GM18499 (cell line): Measurements from ENCODE around the gene CADPS2.
"Not testable (repeated sequence)": the region's sequence is repeated elsewhere in the genome, so short reads cannot be mapped to it uniquely, and the experiment has no call there.

ENCODE experiments used
- ATAC-seq: cut with Tn5 transposase; IDR thresholded peaks from one replicate; pipeline ENCODE4 v1.9.1; 2021; ENCODE audit warnings: moderate number of reproducible peaks; ENCODE audit not compliant: insufficient read depth, unreplicated experiment

CADPS2 gene

DNA sequence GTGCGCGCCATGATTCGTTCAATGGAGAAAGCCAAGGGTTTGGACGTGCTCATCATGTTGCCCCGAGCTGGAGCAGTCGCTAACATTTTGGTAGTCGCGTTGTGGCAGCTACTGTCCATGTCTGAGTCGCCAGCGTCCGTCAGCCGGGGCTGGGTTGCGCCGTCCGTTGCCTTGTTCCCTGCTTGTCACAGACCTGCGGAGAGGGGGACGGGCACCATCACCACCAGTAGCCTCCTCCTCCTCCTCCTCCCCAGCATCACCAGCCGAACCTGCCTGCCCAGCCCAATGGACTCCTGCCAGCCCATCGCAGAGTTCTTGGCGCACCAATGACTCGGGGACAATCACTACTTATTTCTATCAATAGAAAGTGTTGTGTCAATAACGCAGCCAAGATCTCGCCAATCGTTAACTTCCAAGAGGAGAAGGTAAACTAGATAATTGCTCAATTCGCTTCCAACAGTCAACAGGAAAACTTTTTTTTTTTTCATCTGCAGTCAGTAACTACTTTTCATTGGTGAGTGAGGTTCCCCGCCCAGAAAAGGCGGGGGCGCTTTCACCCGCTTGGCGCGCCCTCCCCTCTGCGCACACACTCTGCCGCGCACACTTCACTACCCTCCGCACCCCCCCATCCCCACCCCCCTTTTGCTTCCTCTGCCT is 581.8 kb downstream of the CADPS2 start, which contains the start of gene FEZF1:
FEZF1 (minus strand) TSS at position 432 of the 657 bp plus-strand sequence; CDS start at position 119, 313 bp downstream.
- no peak for ATAC-seq

DNA sequence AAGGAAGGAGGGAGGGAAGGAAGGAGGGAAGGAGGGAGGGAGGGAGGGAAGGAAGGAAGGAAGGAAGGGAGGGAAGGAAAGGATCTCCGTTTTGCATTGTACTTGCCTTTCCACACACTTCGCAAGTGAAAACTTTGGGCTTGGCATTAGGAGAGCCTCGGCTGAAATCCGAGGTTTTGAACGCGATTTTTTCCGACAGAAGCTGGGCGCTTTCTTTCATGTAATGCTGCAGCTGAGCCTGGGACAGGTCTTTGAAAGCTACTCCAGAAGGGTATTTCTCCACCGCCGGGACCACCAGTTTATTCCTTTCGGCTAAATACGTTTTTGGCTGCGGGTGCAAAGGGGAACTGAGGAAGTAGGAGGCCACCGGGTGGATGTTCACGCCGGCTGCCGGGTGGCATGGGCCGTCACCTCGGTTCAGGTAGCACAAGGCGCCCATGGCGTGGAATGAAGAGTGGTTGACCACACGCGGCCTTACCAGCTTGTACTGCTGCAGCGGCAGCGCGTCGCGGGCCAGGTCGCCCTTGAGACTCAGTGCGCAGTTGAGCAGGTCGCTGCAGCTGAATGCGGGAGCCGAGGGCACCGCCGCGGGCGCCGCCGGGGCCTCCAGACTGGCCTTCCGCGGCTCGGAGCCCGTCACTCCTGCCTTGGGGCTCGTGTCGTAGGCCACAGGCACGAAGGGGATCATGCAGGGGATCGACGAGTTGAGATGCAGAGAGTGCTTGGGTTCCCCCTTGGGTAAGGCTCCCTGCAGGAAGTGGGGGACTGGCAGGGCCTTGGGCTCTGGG is 582.5 kb downstream of the CADPS2 start:
- ATAC-seq: no peak

DNA sequence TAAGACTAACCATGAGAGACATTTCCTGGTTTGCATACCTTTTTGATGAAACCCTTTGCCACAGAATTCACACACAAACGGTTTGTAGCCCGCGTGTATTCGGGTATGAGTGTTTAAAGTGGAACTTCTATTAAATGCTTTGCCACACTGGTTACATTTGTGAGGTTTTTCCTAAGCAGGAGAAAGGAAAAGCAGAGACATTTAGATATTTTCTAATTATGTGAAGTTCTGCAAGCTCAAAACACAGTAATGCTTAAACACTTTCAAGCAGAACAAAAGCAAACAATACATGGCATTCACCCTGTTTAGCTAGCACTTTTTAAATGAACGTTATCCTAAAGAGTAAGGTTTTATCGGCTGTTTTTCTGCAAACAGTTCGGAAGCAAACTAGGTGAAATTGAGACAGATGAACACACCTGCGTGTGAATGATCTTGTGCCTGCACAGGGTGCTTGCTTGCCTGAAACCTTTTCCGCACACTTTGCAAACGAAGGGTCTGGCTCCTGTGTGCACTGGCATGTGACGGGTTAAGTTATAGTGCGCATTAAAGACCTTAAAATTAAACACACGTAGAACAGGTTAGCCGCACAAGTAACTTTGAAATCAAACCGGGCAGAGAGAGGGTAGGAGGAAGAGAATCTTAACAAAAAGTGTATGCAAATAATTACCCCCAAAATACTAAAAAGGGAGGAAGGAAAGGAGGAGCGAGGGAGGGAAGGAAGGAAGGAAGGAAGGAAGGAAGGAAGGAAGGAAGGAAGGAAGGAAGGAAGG is 583.3 kb downstream of the CADPS2 start:
- ATAC-seq: no peak

DNA sequence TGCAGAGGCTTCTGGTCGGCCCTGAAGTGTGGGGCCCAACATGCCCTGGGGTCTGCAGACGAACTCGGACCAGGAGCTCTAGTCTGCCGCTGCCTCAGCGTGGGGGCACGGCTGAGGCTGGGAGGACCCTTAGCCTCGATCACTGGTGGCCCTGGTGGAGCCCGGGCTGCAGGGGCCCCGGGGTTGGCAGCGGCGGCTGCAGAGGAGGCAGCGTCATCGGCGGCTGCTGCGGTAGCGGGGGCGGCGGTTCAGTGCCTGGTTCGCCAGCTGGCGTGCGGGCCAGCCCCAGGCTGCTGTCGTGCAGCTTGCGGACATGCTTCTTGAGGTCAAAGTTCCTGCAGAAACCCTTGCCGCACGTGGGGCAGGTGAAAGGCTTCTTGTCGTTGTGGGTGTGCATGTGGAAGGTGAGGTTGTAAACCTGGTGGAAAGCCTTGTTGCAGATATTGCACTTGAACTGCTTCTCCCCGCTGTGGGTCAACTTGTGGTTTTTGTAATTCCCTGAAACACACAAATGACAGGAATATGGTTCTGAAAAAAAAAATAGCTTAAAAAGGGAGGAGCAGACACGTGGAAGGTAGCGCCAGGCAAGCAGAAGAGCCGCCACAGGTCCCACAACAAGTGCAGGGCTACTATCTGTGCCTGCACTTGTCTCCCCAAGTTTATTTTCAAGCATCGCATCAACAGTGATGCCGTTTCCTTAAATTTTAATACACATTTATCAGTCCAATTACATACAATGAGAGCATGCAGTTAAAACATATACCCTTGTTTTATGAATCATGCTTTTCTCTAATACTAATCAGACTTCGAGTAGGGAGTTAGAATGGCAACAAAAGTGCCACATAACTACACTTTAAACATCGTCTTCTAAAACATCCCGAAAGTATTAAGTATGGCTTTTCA is 584.2 kb downstream of the CADPS2 start:
- no peak for ATAC-seq

DNA sequence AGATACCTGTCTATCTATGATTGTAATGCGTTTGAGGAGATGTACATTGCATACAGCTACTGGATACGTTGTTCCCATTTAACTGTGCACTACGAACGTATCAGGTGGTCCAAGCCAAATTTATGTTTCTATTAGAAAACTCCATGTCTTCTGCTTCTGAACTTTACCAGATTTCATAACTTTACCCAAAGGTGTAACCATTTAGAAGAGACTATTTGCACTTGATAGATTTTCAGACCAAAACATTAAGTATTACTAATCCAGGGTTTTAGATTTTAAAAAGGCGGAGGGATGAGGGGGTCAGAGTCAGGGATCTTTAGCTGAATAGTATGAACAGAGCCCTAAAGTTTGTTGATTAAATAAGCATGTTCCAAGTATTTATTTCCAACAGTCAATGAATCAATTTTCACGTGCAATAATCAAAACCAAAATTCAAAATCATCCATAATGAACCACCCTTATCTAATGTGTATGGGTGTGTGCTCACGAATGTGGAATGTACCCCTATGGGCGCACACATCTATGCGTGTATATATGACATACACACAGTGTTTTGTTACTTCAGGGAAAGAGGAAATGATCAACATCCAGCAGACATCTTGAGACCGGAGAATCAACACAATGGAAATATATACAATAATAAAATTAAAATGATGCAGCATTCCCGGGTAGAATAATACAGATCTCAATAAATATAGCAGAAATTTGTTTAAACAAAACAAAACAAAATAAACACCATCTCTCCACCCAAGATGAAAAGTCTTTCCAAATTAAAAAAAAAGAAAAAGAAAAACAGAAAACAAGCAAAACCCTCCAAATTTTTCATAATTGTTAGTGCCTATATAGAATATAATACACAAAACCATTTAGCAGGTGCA is 585.1 kb downstream of the CADPS2 start:
- ATAC-seq: no peak

DNA sequence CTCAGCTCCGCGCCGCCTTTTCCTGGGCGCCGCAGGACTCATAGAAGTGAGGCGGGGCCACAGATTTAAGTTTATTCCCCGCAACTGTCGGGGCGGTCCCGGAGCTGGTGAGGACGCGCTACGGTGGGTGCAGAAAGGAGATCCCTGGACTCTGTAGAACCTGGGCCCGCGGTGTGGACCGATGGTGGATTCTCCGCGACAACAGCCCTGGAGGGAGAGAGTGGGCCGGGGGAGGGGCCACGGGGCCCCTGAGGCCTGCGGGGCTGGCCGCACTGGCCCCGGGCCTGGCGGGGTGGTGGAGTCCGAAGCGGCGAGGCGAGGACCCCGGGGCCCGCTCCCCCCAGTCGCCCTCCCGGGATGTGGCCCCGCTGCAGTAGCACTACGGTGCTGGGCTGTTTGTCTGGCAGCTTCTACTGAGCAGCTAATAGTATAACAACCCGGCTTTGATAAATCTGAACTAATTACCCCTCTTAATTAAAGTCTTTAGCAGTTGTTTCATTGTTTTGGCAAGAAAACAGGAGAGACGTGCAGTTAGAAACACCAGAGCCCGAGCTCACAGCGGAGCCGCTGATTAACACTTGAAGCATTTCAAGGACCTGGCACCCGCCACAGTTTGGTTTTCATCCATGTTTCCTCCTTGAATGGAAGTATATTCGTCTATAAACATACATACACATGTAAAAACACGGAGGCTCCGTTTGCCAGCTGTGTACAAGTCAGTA is 585.9 kb downstream of the CADPS2 start:
- no peak for ATAC-seq

DNA sequence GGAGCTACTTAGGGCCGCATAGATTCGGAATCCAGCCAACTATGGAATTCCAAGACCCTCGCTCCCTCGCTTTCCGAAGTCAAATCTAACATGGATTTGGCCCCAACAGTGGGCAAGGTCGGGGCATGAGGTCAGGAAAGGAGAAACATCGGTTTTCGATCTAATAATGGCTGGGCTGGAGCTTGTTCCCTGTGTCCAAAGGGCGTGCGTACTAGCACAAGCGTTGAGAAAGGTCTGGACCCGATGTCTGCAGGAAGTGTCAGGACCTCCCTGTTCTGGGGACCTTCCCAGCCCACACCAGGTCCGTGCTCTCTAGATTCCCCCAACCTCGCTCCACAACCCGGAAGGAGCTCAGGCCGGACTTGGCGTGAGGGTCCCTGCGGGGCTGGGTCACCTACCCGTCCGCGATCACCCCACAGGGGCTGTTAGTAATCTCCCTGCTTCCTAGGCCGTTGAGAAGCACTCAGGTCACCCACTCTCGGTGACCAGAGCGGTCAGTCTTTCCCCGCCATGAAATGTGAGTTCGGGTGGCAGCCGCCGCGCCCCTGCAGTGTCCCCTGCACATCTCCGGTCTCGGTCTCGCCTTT is 586.5 kb downstream of the CADPS2 start:
- no peak for ATAC-seq

DNA sequence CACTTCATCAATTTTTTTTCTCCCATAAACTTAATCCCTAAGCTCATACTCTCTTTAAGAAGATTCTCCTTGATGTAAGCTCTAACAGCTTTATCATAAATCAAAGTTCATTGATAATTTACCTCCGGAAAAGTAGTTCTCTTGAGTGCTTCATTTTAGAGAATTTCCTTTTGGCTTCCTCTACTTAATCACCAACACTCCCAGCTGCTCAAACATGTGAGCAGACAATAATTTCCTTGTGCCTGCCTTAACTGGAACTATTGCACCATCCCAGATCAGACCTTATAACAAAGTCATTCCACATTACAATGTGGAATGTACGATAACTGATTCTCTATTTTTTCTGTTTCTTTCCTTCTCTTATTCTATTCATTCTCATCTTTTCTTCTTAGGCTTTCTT is 587.6 kb downstream of the CADPS2 start:
- ATAC-seq: no peak

DNA sequence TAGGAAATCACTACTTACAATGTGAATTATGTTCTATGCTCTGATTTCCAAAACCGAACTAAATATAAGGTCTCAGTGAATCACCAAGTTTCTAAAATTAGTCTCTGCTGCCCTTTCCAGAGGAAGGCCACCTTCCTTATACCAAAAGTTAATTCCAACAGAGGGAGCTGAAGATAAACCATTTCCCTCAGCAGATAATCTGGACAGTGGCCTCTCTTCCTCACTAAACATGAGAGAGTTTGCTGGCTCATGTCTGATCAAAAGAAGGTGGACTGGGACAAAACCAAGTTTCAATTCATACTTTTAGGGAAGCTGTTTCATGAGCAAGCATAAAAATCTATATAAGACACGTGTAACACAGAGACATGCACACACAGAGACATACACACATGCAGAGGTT is 588.1 kb downstream of the CADPS2 start:
- ATAC-seq: no peak

DNA sequence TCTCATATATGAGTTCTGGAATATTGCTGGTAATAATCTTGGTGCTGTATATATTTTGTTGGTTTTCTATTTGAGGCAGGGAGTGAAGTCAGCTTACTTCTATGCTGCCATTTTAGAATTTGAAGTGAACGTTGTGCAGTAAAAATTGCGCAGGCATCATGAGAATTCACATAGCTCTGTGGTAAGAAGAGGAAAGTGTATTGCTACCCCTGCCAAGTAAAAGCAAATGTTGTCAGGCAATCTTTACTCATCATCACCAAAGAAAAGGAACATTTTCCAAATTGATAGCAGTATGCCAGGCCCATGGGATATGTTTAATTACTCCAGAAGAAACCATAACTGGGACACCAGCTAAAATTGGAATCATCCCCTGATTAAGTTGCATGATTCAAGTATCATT is 595.1 kb downstream of the CADPS2 start:
- ATAC-seq: no peak

DNA sequence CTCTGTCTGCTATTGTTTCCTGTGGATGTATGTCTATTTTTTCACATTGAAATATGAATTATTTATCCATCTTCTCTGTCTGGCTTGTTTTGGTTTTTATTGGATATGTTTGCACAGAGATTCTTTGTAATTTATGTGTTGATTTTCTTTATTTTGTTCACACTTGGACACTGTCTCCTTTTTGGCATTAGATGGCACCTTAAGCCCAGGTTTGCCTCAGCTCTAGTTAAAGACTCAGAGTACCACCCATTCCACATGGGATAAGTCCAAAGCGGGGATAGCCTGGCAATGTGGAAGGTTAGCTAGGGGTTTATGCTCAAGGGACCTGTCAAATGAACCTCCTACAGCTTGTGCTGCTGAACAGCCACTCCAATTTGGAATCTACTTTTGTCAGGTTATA is 595.8 kb downstream of the CADPS2 start:
- ATAC-seq: no peak

DNA sequence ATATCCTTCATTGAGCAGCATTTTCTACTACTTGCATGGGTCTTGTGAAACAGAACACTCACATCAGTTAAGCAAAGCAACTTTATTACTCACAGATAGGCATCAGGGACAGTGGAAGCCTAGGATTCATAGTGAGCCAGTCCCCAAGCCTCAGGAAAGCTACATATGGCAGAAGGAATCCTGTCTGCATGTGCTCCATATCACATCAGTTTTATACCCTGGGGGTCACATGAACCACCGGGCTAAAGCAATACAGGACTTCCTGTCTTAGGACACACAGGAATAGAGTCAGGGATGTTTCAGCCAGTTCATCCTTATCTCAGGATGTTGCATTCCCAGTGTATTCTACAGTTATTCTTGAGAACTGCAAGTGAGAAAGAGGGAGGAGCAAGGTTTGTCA is 596.8 kb downstream of the CADPS2 start:
- no peak for ATAC-seq

DNA sequence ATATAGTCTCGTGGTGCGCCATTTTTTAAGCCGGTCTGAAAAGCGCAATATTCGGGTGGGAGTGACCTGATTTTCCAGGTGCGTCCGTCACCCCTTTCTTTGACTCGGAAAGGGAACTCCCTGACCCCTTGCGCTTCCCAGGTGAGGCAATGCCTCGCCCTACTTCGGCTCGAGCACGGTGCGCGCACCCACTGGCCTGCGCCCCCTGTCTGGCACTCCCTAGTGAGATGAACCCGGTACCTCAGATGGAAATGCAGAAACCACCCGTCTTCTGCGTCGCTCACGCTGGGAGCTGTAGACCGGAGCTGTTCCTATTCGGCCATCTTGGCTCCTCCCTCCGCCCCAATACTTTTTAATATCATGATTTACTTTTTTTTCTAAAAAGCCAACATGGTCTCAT is 601.7 kb downstream of the CADPS2 start:
- not testable (repeated sequence) for ATAC-seq

DNA sequence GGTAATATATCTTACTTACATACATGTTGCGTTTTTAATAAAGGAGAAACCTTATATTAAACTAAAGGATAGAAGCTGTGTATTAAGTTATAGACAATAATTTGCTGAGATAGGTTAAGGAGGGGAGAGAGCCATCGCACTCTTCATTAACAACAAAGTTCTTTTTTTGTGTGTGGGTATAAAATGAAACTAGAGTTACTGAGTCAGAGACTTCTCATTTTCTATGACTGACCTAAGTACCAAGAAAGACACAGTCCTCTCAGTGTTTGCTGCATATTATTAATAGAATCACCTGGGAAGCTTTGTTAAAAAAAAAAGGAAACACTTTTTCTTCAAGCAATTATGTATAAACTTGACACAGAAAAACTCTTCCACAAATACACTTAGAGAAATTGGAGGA is 613.1 kb downstream of the CADPS2 start:
- no peak for ATAC-seq

DNA sequence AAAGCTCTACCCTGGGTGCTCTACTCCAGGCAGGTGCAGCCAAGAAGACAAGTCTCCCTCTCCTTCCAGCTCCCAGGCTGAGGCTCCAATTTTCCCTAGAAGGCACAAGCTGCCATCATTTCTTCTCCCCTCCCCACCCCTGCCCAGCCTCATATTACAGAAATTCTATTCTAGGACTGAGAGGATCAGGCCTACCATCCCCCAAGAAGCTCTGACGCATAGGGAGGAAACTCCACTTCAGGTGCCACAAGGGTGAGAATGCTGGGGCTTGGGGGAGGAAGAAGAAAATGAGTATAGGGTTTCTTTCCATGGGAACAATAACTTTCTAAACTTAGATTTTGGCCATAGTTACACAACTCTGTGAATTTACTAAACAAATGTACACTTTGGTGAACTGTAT is 617.0 kb downstream of the CADPS2 start:
- ATAC-seq: no peak
